Nephron (organoid): ENCODE measurements around the gene TELO2.
A peak's percentile ranks its signal among the peaks of the same experiment; 100 is the strongest.

ENCODE experiments used
- H3K27ac Mint-ChIP-seq, 3 experiments: 2 replicates each; pipeline ENCODE4 v1.8.0; 2020; ENCODE audit warnings: mixed read lengths in 3 of 3, mild to moderate bottlenecking in 2 of 3, moderate library complexity in 1 of 3
- H3K27me3 Mint-ChIP-seq: 2 replicates; pipeline ENCODE4 v1.8.0; 2021; ENCODE audit warnings: low read depth, mild to moderate bottlenecking, moderate library complexity, mixed read lengths
- H3K36me3 Mint-ChIP-seq: 2 replicates; pipeline ENCODE4 v1.8.0; 2020; ENCODE audit warnings: low read depth, mixed read lengths
- H3K4me1 Mint-ChIP-seq: 2 replicates; pipeline ENCODE4 v1.8.0; 2020; ENCODE audit warnings: mixed read lengths
- H3K4me3 Mint-ChIP-seq, 3 experiments: 2 replicates each; pipeline ENCODE4 v1.8.0; 2020; ENCODE audit warnings: mild to moderate bottlenecking in 3 of 3, mixed read lengths in 3 of 3, moderate library complexity in 2 of 3
- H3K9me3 Mint-ChIP-seq: 2 replicates; pipeline ENCODE4 v1.8.0; 2020; ENCODE audit warnings: mixed read lengths
- TF ChIP-seq, protein P1 (sequence below), 3 experiments: fragments of 200-600 bp; sonication (generic); IDR thresholded peaks; one replicate each; pipeline ENCODE4 v1.5.0; 2021; ENCODE audit warnings: antibody characterized with exemption in 3 of 3; ENCODE audit not compliant: unreplicated experiment in 3 of 3

Gene TELO2

DNA sequence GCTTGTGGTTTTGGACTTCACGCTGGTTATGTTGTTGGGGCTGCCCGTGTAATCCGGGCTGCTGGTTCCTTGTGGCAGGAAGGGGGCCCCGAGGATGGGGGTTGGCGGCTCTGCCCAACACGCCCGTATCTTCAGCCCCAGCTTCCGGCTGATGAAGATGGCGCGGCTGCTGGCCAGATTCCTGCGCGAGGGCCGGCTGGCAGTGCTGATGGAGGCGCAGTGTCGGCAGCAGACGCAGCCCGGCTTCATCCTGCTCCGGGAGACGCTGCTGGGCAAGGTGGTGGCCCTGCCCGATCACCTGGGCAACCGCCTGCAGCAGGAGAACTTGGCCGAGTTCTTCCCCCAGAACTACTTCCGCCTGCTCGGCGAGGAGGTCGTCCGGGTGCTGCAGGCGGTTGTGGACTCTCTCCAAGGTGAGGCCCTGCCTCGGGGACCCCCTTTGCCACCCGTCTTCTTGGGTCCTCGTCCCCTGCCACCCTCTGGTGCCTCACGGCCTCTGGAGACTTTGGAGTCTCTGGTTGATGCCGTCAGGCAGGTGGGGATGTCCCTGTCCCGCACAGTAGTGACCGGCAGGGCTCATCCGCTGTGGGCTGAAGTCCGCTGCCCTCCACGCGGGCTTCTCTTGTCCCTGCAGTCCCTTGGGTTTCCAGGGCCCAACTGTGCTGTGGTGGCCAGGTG is 2.2 kb downstream of the TELO2 start:
- peaks cover 16% of the 10 kb centered on the region for H3K4me1 Mint-ChIP-seq
- no peaks in the 10 kb centered on the region for H3K9me3 Mint-ChIP-seq
- peak overlapping the region; percentile 54 to 86 (median 61) for H3K4me3 Mint-ChIP-seq
- peaks cover 4% of the 10 kb centered on the region for H3K27me3 Mint-ChIP-seq
- TF ChIP-seq, protein P1, sequence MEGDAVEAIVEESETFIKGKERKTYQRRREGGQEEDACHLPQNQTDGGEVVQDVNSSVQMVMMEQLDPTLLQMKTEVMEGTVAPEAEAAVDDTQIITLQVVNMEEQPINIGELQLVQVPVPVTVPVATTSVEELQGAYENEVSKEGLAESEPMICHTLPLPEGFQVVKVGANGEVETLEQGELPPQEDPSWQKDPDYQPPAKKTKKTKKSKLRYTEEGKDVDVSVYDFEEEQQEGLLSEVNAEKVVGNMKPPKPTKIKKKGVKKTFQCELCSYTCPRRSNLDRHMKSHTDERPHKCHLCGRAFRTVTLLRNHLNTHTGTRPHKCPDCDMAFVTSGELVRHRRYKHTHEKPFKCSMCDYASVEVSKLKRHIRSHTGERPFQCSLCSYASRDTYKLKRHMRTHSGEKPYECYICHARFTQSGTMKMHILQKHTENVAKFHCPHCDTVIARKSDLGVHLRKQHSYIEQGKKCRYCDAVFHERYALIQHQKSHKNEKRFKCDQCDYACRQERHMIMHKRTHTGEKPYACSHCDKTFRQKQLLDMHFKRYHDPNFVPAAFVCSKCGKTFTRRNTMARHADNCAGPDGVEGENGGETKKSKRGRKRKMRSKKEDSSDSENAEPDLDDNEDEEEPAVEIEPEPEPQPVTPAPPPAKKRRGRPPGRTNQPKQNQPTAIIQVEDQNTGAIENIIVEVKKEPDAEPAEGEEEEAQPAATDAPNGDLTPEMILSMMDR (IDR thresholded peaks at IDR 0.05; ENCODE audit: unreplicated experiment in 3 of 3) = no peak
- peaks cover 10% of the 10 kb centered on the region for H3K36me3 Mint-ChIP-seq
- no peak overlapping the region for H3K27ac Mint-ChIP-seq

DNA sequence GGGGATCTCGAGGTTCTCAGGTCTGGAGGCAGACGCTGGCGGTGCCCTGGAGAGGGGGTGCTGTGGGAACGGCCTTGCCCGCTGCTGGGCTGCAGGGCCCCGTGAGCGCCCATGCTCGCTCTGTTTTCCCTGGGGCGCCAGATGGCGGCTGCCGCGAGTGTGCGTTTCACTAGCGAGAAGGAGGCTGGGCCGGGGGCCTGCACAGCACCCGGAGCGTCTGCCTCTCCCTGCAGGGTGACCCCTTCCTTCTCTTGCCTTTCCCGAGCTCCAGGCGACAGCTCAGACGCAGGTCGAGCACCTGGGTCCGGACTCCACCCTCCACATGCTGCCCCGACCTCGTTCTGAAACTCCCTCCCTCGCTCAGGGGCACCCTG is 2.7 kb downstream of the TELO2 start:
- peak overlapping the region in 1 of 3 experiments; percentile 40 for H3K4me3 Mint-ChIP-seq
- H3K4me1 Mint-ChIP-seq = peaks cover 16% of the 10 kb centered on the region
- H3K9me3 Mint-ChIP-seq = no peaks in the 10 kb centered on the region
- peaks cover 4% of the 10 kb centered on the region for H3K27me3 Mint-ChIP-seq
- H3K27ac Mint-ChIP-seq = no peak overlapping the region
- TF ChIP-seq, protein P1 (IDR thresholded peaks at IDR 0.05; ENCODE audit: unreplicated experiment in 3 of 3) = no peak
- H3K36me3 Mint-ChIP-seq = peaks cover 10% of the 10 kb centered on the region

DNA sequence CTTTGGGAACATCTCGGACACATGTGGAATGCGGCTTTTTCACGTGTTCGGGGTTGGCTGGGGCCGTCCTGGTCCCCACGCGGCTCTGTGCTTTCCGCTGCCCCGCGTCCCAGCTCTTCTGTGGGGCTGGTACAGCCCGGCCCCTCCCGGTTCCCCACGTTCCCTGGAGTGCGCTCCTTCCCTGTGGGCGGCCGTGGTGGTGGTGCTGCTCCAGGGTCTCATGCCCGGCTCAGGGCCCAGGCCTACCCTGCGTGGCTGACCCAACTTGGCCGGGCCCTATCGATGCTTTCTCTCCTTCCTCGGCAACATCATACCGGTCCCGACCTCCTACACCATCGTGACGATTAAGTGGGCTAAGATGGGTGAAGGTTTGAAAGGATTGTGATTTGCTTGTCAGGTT is 3.3 kb downstream of the TELO2 start:
- Mint-ChIP-seq H3K27me3 (peaks cover 4% of the 10 kb centered on the region), H3K4me1 (peaks cover 16% of the 10 kb centered on the region), H3K27ac (no peak overlapping the region), H3K36me3 (peaks cover 11% of the 10 kb centered on the region), H3K9me3 (no peaks in the 10 kb centered on the region), H3K4me3 (peak overlapping the region; percentile 48 to 55 (median 54))
- TF ChIP-seq, protein P1 (IDR thresholded peaks at IDR 0.05; ENCODE audit: unreplicated experiment in 3 of 3) = no peak

DNA sequence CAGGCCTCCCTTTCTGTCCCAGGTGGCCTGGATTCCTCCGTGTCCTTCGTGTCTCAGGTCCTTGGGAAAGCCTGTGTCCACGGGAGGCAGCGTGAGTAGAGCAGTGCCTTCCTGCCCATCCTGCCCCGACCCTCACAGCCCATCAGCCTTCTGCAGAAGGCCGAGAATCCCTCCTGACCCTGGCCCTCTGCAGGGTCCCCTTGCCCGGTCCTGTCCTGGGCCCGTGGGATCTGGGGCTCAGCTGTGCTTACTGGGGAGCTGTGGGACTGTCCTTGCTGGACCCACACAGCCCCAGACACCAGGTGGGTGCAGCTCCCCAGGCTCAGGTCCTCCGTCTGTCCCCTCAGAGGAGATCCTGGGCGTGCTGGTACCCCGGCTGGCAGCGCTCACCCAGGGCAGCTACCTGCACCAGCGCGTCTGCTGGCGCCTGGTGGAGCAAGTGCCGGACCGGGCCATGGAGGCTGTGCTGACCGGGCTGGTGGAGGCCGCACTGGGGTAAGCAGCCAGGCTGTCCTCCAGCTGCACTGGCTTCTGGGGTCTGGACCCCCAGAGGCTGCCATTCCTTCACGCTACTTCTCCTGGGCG is 3.9 kb downstream of the TELO2 start:
- Mint-ChIP-seq H3K4me1 (peaks cover 16% of the 10 kb centered on the region), H3K9me3 (no peaks in the 10 kb centered on the region), H3K36me3 (peaks cover 16% of the 10 kb centered on the region), H3K27me3 (peaks cover 4% of the 10 kb centered on the region), H3K27ac (no peak overlapping the region), H3K4me3 (peak overlapping the region; percentile 48 to 55 (median 54))
- TF ChIP-seq, protein P1 (IDR thresholded peaks at IDR 0.05; ENCODE audit: unreplicated experiment in 3 of 3) = no peak

DNA sequence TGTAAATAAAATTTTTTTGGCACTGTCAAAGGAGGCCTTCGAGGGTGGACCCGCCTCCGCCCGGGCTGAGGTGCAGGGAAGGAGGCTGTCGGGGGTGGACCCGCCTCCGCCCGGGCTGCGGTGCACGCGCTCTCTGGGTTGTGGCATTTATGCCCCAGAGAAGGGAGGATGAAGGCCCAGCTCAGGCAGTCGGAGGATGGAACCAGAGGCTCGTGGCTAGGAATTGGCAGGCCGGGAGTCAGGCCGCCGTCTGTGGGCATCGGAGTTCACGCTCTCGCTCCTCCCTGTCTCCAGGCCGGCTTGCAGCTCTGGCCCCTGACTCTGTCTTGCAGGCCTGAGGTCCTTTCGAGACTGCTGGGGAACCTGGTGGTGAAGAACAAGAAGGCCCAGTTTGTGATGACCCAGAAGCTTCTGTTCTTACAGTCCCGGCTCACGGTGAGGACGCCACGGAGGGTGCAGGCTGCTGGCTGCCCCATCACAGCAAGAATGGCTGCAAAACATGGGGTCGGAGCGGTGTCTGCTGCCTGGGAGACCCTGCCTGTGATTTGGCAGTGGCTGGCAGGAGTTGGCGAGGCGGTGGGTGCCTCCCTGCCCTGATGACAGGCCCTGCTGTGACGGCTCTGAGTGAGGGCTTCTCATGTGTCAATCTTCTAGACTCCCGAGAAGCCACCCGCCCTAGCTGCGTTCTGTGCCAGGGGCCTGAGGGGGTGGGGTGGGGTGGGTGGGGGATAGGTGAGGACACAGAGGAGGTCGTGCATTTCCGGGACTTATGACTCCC is 5.9 kb downstream of the TELO2 start:
- Mint-ChIP-seq H3K4me1 (peaks cover 10% of the 10 kb centered on the region), H3K9me3 (no peaks in the 10 kb centered on the region), H3K27ac (no peak overlapping the region), H3K27me3 (no peaks in the 10 kb centered on the region), H3K4me3 (no peak overlapping the region), H3K36me3 (peaks cover 27% of the 10 kb centered on the region)
- TF ChIP-seq, protein P1 (IDR thresholded peaks at IDR 0.05; ENCODE audit: unreplicated experiment in 3 of 3) = no peak
